Activated T-cell treated with anti-CD3 and anti-CD28 coated beads for 1 hour (primary cell): ENCODE results near the gene FAM229B.
"Not testable (repeated sequence)": the region's sequence is repeated elsewhere in the genome, so short reads cannot be mapped to it uniquely, and the experiment has no call there.

Source experiments
- DNase-seq: peaks from one replicate; pipeline ENCODE4 v3.0.0-alpha.2; 2020; ENCODE audit warnings: low read depth

The FAM229B gene

DNA sequence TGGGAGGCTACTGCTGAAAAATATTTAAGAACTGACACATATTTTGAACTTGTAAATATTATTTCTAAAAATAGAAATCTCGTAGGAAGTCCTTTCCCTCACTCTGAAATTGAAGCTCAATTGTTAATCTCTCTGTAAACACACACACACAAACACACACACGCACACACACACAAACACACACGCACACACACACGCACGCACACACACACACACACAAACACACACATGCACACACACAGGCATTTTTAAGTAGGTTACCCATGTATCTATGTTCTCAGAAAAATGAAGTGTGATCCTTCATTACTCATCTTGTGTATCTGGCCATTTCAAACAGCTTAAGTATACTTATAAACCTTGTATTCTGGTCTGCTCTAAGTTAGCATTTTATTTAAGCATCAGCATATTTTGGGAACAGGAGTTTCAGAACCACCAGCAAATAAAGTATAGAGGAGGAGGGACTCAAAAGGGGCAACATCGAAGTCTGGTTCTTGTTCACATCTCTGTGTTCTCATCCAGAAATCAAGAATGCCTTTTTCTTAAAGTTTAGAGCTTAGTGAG is 21.9 kb upstream of the FAM229B start:
- DNase-seq = no peak

DNA sequence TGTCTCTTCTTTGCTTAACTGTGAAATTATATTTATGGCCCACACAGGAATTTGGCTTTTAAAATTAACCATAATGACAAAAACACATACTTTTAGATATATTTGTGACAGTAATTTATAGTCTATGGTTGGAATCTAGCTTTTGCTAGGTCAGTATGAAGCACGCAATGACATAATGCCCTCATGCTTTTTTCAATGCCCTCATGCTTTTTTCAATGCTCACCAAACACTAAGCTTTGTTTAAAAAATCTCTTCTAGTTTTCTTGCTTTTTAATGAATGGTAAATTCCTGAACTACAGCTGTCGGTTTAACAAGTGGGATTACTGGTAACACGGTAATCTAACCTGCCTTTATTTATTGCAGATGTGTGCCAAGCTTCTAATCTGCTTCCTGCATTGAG is 20.8 kb upstream of the FAM229B start:
- DNase-seq = no peak

DNA sequence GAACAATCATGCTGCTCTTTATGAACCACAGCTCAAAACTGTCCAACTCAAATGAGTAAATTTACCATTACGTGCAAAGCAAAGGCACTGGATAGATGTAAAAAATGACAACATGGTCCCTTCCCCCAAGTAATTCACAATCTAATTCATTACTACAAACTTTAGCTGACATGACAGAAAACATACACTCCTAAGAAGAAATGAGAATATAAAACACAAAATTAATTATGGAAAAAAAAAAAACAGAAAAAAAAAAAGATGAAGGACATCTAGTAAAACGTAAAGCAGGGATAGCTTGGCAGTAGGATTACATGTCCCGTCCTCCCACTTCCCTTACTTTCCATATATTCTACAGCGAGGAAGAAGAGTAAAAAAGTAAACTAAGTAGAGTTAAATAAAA is 5.8 kb upstream of the FAM229B start:
- DNase-seq = no peak

DNA sequence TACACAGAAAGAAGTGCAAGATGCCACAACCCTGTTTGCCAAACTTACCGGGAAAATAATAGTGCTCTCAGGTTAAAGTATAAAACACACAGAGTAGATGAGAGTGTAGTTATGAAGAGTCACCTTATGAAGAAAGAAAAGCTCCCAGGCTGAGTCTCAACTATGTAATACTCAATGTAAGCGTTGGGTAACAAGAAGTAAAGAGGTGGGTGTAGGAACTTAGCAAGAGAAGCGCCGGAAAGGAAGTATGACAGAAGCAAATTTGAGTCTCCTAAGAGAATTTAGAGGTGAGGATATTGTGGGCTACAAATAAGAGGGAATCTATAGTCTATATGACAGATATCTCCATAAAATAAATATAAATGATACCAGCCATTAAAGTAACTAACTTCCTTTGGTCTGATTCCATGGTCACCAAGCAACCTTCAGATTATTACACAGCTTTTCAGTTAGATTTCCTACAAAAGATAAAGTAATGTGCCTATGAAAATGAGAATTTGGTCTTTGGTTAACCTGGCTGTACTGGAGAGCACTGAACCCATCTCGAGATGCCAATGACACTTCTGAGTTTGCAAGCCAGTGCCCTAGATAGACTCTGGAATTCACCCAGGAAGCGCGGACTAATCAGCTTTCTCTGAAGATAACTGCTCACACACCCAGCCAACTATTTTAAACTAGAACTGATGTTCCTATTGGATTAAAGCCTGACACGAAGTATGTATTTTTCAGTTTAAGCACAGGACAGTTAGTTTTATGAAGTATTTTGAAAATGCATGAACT is 1.9 kb upstream of the FAM229B start:
- no peak for DNase-seq

DNA sequence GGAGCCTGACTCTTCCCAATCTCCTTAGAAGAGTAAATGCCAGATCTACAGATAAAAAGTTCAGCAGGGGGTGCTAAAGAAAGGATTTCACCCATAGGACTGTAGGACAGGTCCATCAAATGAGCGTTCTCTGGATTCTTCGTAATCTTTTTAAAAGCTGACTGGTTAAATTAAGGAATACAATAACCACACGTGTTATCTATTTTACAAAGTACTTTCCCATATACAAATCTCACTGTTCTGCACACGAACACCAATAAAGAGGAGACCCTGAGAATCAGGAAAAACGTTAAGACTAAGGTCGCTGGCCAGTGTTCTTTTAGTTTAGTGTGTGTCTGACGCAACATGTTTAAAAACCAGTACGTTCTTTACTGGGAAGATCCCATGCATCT is 651 bp upstream of the FAM229B start:
- DNase-seq = no peak

DNA sequence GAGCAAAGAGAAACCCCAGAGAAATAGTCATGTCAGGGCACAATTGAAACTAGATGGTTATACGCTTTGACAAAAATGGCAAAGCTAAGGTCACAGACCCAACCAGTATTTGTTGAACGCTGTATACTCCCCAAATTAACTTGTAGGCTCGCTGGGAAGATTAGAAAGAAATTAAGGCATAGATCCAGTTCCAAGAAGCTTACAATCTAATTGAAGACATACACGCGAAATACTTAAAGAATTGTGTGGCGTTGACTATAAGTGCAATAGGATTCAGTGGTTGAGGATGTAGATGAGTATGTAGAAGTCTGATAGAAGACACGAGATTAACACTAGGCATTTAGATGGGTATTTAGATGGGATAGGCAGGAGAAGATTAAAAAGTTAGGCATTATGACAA is 525 bp downstream of the FAM229B start:
- DNase-seq = no peak

DNA sequence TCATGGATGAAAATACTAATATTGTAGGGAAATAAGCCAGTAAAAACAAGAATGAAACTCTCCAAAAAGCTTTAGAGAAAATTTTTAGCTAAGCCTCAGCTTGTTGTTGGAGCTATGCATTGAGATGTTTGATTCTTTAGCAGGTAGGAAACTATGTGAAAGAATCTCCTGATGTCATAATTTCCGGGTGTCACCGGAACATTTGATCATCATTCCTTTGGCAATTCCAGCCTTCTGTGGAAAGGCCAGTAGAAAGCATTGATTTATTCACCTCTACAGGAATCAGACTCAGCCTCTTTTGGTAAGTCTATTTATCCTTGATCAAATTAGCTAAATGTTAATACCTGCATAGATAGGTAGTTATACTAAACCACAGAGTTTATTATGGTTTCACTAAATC is 9.5 kb downstream of the FAM229B start:
- DNase-seq = no peak

DNA sequence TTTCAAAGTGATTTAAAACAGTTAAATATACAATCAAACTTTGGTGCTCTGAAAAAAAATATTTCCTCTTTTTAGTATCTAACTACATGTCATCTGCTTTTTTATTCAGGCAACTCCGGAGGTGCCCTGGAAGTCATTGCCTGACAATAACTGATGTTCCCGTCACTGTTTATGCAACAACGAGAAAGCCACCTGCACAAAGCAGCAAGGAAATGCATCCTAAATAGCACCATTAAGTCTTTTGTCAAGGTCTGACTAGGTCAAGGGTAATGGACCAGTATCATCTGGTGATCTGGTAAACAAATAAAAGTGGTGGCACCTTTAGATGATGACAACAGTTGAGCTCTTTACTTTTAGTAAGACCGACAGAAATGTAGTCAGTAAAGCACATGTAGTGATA is 13.2 kb downstream of the FAM229B start:
- no peak for DNase-seq

DNA sequence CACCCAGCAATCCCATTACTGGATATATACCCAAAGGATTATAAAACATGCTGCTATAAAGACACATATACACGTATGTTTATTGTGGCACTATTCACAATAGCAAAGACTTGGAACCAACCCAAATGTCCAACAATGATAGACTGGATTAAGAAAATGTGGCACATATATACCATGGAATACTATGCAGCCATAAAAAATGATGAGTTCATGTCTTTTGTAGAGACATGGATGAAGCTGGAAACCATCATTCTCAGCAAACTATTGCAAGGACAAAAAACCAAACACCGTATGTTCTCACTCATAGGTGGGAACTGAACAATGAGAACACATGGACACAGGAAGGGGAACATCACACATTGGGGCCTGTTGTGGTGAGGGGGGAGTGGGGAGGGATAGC is 18.6 kb downstream of the FAM229B start:
- DNase-seq = not testable (repeated sequence)

DNA sequence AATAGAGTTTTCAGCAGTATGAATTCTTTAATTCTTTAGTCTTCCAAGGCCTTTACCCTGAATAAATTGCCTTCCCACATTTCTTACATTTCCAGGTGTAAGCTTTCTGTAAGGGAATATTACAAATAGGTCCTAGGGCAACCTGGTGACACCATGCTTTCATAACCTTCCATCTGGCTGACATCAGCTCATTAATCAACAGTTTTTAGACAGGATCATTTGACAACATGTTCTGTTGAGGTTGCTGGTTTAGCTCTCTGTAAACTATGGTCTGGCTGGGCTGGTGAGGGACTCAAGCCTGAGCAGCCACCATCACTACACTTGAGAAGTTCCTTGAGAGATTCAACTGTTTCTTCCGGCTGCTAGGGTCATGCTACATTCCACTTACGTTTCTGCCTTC is 19.2 kb downstream of the FAM229B start:
- no peak for DNase-seq

DNA sequence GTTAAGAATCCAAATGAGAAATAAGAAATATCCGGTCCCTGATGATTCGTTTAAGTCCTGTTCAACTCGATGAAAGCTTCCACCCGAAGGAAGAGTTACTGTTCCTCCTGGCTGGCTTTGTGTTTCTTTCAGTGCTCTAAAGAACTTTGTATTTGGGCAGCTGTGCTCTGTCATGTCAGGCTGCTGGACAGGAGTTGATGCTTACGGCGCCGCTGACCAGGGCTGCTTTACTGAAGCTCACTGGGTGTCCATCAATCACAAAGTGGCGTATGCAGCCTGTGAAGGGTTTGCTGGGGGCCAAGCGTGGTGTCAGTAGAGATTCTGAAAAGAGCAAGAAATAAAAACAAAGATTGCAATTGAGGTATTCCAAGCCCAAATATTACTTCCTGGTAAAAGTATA is 21.9 kb downstream of the FAM229B start:
- no peak for DNase-seq

DNA sequence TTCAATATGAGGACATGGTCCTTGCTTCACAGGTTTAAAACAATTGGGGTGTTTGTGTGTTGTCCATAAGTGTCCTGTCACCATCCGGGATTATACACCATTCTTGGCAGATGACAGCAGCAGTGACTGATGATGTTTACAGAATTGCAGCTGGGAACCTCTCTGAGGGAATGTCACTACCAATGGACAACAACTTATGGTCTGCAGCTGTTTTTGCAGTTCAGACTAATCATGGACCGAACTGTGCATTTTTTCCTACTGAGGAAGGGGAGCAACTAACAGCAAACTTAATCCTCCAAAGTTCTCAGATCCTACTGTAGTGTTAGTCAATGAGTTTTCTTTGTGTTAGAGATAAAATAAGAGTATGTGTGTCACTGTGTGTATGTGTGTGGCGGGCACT is 26.0 kb downstream of the FAM229B start:
- no peak for DNase-seq

DNA sequence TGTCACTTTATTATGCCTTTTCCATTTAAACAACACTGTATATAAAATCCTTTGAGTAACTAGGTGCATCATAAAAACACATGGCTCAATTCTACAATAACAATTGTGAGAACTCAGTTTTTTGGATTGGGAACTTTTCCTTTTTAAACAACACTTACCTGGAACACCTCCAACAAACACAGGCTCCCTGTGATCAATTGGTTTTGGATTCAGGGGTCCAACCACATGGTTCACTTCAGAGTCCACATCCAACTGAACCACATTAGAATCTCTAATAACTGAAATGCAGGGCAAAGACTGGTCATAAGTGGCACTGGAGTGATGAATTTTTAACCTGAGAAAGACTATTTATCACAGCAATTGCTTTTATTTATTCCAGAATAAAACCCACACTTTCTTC is 26.5 kb downstream of the FAM229B start:
- DNase-seq = no peak

DNA sequence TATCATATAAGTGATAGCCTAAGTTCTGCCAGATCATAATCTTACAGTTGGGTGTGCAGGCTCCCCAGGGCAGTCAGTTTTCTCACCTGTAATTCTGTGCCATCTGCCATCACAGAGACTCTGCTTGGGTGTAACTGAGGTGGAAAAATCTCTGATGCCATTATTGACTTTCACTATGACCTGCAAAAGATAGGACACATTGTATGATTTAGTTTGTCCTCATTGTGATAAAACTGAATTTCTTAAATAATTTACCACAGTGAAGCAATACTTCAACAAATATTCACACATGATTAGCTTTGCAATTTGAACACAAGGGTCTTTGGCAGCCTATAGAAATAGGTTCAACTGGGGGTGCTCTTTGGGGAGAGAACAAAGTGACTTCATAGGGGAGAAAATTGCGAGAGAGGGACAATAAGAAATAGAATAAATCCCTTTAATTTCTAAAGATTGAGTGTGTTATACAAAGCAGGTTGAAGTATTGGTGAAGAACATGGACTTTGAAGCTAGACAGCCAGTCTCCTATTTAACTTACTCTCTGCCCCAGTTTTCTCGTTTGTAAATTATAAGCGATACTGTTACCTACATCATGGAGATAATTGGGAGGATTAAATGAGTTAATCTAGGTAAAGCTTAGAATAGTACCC is 27.3 kb downstream of the FAM229B start:
- DNase-seq = no peak

DNA sequence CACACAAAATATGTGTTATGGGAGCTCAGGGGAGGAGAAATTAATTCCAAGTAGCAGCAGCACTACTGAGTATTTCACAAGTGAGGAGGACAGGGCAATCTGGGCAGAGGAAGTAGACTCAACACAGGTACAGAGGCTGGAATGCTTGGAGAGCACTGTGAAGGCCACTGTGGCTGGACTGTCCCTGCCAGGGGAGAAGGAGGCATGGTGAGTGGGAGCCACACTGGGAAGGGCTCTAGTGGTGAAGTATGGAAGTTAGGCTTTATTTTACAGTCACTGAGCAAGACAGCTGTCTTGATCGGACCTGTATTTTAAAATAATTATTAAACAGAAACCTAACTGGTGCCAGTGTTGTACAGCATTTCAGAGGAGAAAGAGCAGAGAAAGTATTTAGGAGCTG is 28.8 kb downstream of the FAM229B start:
- DNase-seq = no peak

DNA sequence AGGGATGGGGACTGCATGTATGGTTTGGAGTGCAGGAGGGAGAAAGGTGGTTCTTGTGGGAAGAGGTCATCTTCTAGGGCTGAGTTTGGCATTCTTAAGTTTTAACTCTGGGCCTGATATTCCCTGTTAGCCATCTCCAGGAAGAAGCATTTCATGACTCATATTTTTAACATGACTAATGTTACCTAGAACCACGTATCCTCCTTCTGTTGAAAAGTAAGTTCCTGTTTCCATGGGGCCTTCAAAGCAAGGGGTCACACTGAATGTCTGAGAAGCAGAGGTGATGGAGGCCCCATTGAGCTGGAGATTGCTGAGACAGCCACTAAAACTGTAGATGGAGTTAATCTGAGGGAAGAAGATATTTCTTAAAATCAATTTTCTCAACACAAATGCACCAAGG is 30.2 kb downstream of the FAM229B start:
- no peak for DNase-seq

DNA sequence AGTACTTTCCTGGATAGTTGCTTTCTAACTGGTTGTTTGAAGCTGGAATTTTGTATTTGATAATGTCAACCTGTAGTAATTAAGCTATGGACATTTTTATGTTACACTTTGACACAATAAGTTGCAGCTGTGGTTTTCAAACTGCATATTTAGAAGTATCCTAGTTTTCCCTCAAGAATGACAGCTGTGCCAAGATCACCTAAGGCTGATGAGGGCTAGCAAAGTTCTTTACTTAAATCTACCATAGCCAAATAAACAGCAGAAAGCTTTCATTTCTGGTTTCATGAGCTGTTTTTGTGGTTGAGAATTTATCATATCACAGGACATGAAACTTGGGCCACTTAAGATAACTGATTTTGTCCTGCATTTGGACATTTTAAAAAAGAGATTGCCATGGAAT is 30.6 kb downstream of the FAM229B start:
- DNase-seq = no peak

DNA sequence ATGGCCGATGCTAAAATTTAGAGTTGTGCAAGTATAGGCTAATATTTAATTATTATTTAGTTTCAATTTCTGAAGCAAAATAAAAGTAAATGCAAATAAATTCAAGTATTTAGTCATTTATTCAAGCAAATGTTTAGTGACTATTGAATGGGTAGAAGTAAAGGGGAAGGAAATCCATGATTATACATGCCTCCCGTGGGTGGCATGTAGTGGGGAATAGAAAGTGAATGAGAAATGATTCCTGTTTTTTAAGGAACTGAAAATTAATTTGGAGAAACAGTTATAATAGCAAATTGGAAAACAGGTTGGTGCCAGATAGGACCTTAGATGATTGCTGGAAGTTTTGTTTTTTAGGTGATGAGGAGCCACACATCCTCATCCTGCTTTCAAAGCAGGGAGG is 35.4 kb downstream of the FAM229B start:
- DNase-seq = no peak

DNA sequence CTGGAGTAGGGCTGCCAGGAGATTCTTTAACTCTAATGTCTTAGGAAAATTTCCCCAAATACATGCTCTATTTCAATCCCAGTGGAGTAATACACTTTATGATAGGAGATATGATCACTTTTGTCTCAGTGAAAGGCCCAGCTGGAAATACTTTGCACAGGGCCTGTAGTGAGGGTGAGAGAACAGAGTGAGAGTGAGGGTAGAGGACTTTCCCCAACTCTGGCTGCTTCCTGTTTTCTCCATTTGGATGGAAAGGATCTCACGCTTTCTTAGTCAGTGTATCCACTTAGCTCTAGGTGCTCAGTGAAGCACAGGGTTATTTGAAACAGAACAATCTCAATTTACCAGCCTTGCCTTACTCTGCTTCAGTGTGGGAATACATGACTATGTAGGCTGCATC is 36.6 kb downstream of the FAM229B start:
- DNase-seq = no peak

DNA sequence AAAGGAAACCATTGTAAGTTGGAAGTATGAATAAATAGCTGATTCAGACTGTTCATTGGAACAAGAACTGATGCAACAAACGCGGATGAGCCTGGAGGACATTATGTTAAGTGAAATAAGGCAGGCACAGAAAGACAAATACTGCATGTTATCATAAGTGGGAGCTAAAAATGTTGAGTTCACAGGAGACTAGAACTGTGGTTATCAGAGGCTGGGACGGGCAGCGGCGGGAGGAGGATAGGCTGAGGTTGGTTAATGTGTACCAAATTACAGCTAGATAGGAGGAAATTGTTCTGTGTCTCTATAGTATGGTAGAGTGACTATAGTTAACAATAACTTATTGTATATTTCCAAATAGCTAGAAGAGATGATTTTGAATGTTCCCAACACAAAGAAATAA is 40.8 kb downstream of the FAM229B start:
- no peak for DNase-seq

DNA sequence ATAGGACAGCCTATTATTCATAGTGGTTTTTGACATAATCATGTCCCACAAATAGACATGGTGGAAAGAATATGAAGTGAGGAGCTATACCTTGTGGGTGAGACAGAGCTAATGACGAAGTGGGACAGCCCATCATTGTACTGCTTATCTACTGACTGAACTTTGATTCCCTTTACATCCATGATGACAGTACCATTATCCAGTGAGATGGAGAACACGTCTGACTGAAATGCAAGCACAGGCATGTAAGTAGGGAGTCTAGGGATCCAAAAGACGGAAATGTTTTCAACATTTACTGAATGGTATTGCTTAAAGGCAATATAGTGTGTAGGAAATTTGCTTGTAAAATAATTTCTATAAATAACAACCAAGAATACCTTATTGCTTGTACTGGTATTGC is 43.5 kb downstream of the FAM229B start:
- DNase-seq = no peak

DNA sequence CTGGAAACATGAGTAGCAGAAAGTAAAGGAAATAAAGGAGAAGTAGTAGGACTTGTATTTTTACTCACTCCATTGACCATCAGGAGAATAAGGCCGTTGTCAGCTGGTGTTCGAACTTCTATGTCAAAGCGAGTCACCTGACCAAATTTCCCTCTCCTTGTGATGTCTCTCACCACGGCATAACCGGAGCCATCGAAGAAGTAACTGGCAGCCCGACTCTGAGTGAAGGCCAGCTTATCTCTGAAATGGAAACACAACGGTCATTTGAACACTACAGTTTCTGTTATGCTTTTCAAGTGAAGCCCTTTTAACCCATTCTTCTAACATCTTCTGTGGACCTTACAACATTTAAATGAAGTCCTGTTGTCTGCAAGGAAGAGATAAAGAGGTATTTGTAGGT is 51.7 kb downstream of the FAM229B start:
- no peak for DNase-seq

DNA sequence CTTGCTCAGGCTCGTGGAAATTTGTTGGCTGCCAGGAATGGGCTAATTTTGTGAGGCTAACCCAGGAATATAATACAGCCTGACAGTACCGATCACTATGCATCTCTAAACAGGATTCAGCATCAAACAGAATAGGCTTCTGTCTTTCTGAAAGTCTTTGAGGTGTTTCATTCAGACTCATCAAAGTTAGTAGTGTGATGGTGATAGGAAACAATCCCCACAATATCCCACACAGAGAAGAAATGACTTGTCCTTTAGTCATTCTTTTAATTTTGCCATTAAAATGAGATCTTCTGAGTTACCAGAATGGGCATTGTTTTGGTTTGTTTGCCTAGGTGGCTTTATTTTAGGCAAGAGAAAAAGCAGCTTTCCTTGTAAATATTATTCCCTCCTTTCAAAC is 54.3 kb downstream of the FAM229B start:
- no peak for DNase-seq
